ENCODE data around the gene COIL. TPM values are rescaled to one million over a fixed set of nuclear protein-coding genes. Genes with fewer than 3 reads are reported as not detected.

The COIL gene
- total and polyA plus RNA-seq, 9 of the 15 experiments (the other 6 are each of a cell fraction or from before 2014, with no cell fraction given): 23.9 to 41.3 (median 28.7) TPM

DNA sequence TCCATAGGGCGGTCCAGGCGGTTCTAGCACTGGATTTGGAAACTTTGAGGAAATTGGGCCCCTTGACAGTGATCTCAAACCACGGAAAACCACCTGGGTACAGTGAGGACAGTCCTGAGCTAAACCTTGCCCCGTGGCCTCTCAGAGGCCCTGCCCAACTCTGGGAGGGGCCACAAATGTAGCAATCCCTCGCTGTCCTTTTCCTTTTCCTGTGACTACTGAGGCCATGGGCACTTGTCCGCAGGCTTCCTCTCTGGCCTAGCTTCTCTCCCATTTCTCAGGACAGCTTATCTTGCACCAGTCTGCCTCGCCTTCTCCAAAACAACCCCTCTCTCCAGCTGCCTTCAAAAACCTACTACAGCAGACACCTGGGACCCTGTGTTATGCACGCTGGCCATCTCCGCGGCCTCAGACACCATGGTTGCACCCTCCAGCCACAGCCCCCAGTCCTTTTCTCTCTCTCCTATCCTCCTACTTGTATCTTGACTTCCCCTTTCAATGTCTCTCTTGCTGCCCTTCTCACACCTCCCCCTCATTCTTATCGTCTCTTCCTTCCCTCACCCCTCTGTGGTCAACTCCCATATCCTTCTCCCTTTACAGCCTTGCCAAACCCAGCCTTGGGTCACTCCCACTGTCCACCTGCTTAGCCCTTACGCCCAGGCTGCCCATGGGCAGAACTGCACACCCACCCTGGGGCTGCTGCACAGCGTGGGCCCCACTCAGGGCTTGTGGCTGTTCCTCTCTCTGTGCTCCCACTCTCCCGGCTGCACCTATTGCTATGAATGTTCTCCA is 24.7 kb upstream of the COIL start (continued):
- TF ChIP-seq, protein P1, sequence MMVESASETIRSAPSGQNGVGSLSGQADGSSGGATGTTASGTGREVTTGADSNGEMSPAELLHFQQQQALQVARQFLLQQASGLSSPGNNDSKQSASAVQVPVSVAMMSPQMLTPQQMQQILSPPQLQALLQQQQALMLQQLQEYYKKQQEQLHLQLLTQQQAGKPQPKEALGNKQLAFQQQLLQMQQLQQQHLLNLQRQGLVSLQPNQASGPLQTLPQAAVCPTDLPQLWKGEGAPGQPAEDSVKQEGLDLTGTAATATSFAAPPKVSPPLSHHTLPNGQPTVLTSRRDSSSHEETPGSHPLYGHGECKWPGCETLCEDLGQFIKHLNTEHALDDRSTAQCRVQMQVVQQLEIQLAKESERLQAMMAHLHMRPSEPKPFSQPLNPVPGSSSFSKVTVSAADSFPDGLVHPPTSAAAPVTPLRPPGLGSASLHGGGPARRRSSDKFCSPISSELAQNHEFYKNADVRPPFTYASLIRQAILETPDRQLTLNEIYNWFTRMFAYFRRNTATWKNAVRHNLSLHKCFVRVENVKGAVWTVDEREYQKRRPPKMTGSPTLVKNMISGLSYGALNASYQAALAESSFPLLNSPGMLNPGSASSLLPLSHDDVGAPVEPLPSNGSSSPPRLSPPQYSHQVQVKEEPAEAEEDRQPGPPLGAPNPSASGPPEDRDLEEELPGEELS (CRISPR knock-in tag; IDR thresholded peaks at IDR 0.05; ENCODE audit: borderline replicate concordance): no peak
- TF ChIP-seq NR2C2 (CRISPR knock-in tag; IDR thresholded peaks at IDR 0.05): no peak
- no peak; the same call in 1 of the 2 replicates for TF ChIP-seq NR2C2 (tag; IDR thresholded peaks at IDR 0.05)
- peak; percentile 69; the same call in 1 of the 2 replicates for TF ChIP-seq EP300 (IDR thresholded peaks at IDR 0.05; ENCODE audit: low read length)
- TF ChIP-seq, protein P2, sequence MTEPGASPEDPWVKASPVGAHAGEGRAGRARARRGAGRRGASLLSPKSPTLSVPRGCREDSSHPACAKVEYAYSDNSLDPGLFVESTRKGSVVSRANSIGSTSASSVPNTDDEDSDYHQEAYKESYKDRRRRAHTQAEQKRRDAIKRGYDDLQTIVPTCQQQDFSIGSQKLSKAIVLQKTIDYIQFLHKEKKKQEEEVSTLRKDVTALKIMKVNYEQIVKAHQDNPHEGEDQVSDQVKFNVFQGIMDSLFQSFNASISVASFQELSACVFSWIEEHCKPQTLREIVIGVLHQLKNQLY (CRISPR knock-in tag; conservative IDR thresholded peaks at IDR 0.05): no peak
- TF ChIP-seq CCNT2 (IDR thresholded peaks at IDR 0.05; ENCODE audit: borderline replicate concordance, extremely low read depth, insufficient read length, low read depth, low read length): peak; percentile 2
- TF ChIP-seq EHMT2 (IDR thresholded peaks at IDR 0.05): peak; percentile 91
- no peak for TF ChIP-seq ATF1 (CRISPR knock-in tag; IDR thresholded peaks at IDR 0.05)
- TF ChIP-seq ATF1 (tag; IDR thresholded peaks at IDR 0.05): peak; percentile 8; the same call in 1 of the 2 replicates
- peak; percentile 63; the same call in 1 of the 2 replicates for TF ChIP-seq GATAD2B (IDR thresholded peaks at IDR 0.05; ENCODE audit: borderline replicate concordance)
- no peak for TF ChIP-seq SRSF9 (IDR thresholded peaks at IDR 0.05; ENCODE audit: borderline replicate concordance, low read depth, low read length)
- peak; percentile 48; the same call in 1 of the 2 replicates for TF ChIP-seq PHF8 (IDR thresholded peaks at IDR 0.05; ENCODE audit: borderline replicate concordance, low read length)
- peak; percentile 91 for TF ChIP-seq CTBP1 (IDR thresholded peaks at IDR 0.05; ENCODE audit: borderline replicate concordance)
- no peak for TF ChIP-seq XRCC3 (IDR thresholded peaks at IDR 0.05)
- peak; percentile 66 for TF ChIP-seq LCOR (CRISPR knock-in tag; IDR thresholded peaks at IDR 0.05)
- no peak for TF ChIP-seq BDP1 (IDR thresholded peaks at IDR 0.05; ENCODE audit: insufficient read depth, insufficient read length)
- TF ChIP-seq, protein P3, sequence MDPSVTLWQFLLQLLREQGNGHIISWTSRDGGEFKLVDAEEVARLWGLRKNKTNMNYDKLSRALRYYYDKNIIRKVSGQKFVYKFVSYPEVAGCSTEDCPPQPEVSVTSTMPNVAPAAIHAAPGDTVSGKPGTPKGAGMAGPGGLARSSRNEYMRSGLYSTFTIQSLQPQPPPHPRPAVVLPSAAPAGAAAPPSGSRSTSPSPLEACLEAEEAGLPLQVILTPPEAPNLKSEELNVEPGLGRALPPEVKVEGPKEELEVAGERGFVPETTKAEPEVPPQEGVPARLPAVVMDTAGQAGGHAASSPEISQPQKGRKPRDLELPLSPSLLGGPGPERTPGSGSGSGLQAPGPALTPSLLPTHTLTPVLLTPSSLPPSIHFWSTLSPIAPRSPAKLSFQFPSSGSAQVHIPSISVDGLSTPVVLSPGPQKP (CRISPR knock-in tag; IDR thresholded peaks at IDR 0.05): no peak
- peak in 1 of 3 experiments; percentile 17 for TF ChIP-seq YY1 (IDR thresholded peaks at IDR 0.05; ENCODE audit: borderline replicate concordance in 1 of 3, control insufficient read depth in 1 of 3, extremely low read depth in 1 of 3, insufficient read depth in 3 of 3, insufficient read length in 1 of 3, insufficient replicate concordance in 2 of 3, low read depth in 1 of 3, low read length in 2 of 3)
- TF ChIP-seq KDM2B (CRISPR knock-in tag; IDR thresholded peaks at IDR 0.05): no peak
- TF ChIP-seq ZBTB12 (CRISPR knock-in tag; IDR thresholded peaks at IDR 0.05): no peak
- TF ChIP-seq MCM7 (IDR thresholded peaks at IDR 0.05): 0 out of 4 replicates have a peak, but pooled peaks of 1 of the 2 experiments have one; percentile 16
- TF ChIP-seq POLR3A (IDR thresholded peaks at IDR 0.05; ENCODE audit: borderline replicate concordance, extremely low read depth, insufficient read depth, insufficient read length): no peak
- peak; percentile 46; the same call in 1 of the 2 replicates for TF ChIP-seq FOXP1 (CRISPR knock-in tag; IDR thresholded peaks at IDR 0.05)
